SU-DHL-6 (cell line): ENCODE measurements around the gene OR4D6.

Experiments
- H2AFZ ChIP-seq: fragments of 200-600 bp; sonication (generic); 2 replicates; pipeline ENCODE4 v1.6.1; 2014; ENCODE audit warnings: low read depth, mild to moderate bottlenecking, moderate library complexity, mixed read lengths, antibody characterized with exemption, low read length; ENCODE audit not compliant: severe bottlenecking
- H3F3A ChIP-seq: fragments of 200-600 bp; shearing (Covaris generic); 2 replicates; pipeline ENCODE4 v1.6.0; 2016; ENCODE audit warnings: antibody characterized with exemption, mild to moderate bottlenecking; ENCODE audit not compliant: insufficient read depth
- H3K27ac ChIP-seq: fragments of 200-600 bp; sonication (generic); 2 replicates; pipeline ENCODE4 v1.5.1; 2016; ENCODE audit warnings: low read depth, mild to moderate bottlenecking, low read length, moderate library complexity, mixed read lengths
- H3K27me3 ChIP-seq: fragments of 200-600 bp; sonication (generic), shearing (Covaris generic); 2 replicates; pipeline ENCODE4 v1.6.0; 2014; ENCODE audit warnings: mild to moderate bottlenecking, low read length
- H3K36me3 ChIP-seq: fragments of 200-600 bp; sonication (generic); 2 replicates; pipeline ENCODE4 v1.6.1; 2014; ENCODE audit warnings: mild to moderate bottlenecking, low read length, mixed read lengths
- H3K4me2 ChIP-seq: fragments of 300-600, 200-600 bp; shearing (Covaris generic), sonication (generic); 2 replicates; pipeline ENCODE4 v1.6.0; 2014; ENCODE audit warnings: low read length, low read depth, mild to moderate bottlenecking; ENCODE audit not compliant: poor library complexity, severe bottlenecking
- H3K4me3 ChIP-seq: fragments of 200-600 bp; sonication (generic); 2 replicates; pipeline ENCODE4 v1.5.1; 2014; ENCODE audit warnings: antibody characterized with exemption, low read length, mild to moderate bottlenecking, mixed read lengths; ENCODE audit not compliant: insufficient read depth, poor library complexity, severe bottlenecking
- H3K79me2 ChIP-seq: fragments of 200-600 bp; sonication (generic); 2 replicates; pipeline ENCODE4 v1.6.1; 2014; ENCODE audit warnings: mild to moderate bottlenecking, low read length, moderate library complexity; ENCODE audit not compliant: insufficient read depth
- H3K9ac ChIP-seq: fragments of 200-600 bp; sonication (generic); 2 replicates; pipeline ENCODE4 v1.7.0; 2014; ENCODE audit warnings: mild to moderate bottlenecking, low read length
- H3K9me2 ChIP-seq: fragments of 200-600 bp; sonication (generic); replicated peaks from 2 replicates; pipeline ENCODE4 v1.6.1; 2014; ENCODE audit warnings: low read length; ENCODE audit not compliant: insufficient read depth
- H3K9me3 ChIP-seq: fragments of 200-600 bp; sonication (generic); 2 replicates; pipeline ENCODE4 v1.6.1; 2014; ENCODE audit warnings: low read length, mixed read lengths; ENCODE audit not compliant: insufficient read depth
- H4K20me1 ChIP-seq: fragments of 200-600 bp; sonication (generic); 2 replicates; pipeline ENCODE4 v1.6.1; 2014; ENCODE audit warnings: low read depth, mild to moderate bottlenecking, antibody characterized with exemption, low read length, moderate library complexity, mixed read lengths
- CTCF ChIP-seq: fragments of 200-600 bp; sonication (generic); IDR thresholded peaks from one replicate; pipeline ENCODE4 v1.5.1; 2017; ENCODE audit warnings: antibody characterized with exemption, mild to moderate bottlenecking, low read length, moderate library complexity; ENCODE audit not compliant: insufficient read depth, poor library complexity, severe bottlenecking
- EZH2phosphoT487 ChIP-seq: fragments of 200-600 bp; sonication (generic), shearing (Covaris generic); conservative IDR thresholded peaks from 2 replicates; pipeline ENCODE4 v1.6.1; 2018; ENCODE audit warnings: mild to moderate bottlenecking, antibody characterized with exemption, low read length, moderate library complexity, mixed read lengths

OR4D6 gene

GRCh38 chr11:59456661-59457060 lies at the start of gene OR4D6:
OR4D6 (plus strand) TSS chr11:59456961; CDS start chr11:59456961, 0 bp downstream.
- no peak within 1 kb of the TSS for H3K27ac ChIP-seq
- H4K20me1 ChIP-seq = no peaks in the 10 kb centered on the region
- no peaks in the 10 kb centered on the region for H3K36me3 ChIP-seq
- no peak for TF ChIP-seq CTCF
- no peak for TF ChIP-seq EZH2phosphoT487
- H2AFZ ChIP-seq = no peak within 1 kb of the TSS
- H3K9ac ChIP-seq = no peak within 1 kb of the TSS
- H3K27me3 ChIP-seq = no peaks in the 10 kb centered on the region
- no peak within 1 kb of the TSS for H3K4me2 ChIP-seq
- H3F3A ChIP-seq = no peaks in the 10 kb centered on the region
- no peaks in the 10 kb centered on the region for H3K9me3 ChIP-seq
- H3K79me2 ChIP-seq = no peaks in the 10 kb centered on the region
- no peaks in the 10 kb centered on the region for H3K9me2 ChIP-seq
- H3K4me3 ChIP-seq = no peak within 1 kb of the TSS

- Histone ChIP-seq H3K79me2 (no peaks in the 10 kb centered on the region), H3K9ac (no peak overlapping the region), H3K27me3 (no peaks in the 10 kb centered on the region), H3K36me3 (no peaks in the 10 kb centered on the region), H3K4me3 (no peak overlapping the region), H3K9me2 (no peaks in the 10 kb centered on the region), H3F3A (no peaks in the 10 kb centered on the region), H3K9me3 (peaks cover 23% of the 10 kb centered on the region; the same call in 1 of the 2 replicates), H3K4me2 (no peak overlapping the region), H3K27ac (no peak overlapping the region), H4K20me1 (no peaks in the 10 kb centered on the region), H2AFZ (no peak overlapping the region)
- no peak for TF ChIP-seq EZH2phosphoT487
- no peak for TF ChIP-seq CTCF
Observed at GRCh38 chr11:59413646-59414045, 43.1 kb upstream of the OR4D6 start.

- no peak for TF ChIP-seq CTCF
- TF ChIP-seq EZH2phosphoT487 = no peak
- no peaks in the 10 kb centered on the region for H3K36me3 ChIP-seq
- H3K79me2 ChIP-seq = no peaks in the 10 kb centered on the region
Observed at GRCh38 chr11:59415111-59415510, 41.6 kb upstream of the OR4D6 start.

GRCh38 chr11:59416613-59417012 lies 40.1 kb upstream of the OR4D6 start:
- Histone ChIP-seq H2AFZ (no peak overlapping the region), H3F3A (no peaks in the 10 kb centered on the region), H3K9me2 (no peaks in the 10 kb centered on the region), H3K4me2 (no peak overlapping the region), H4K20me1 (no peaks in the 10 kb centered on the region), H3K9me3 (no peaks in the 10 kb centered on the region), H3K79me2 (no peaks in the 10 kb centered on the region), H3K9ac (no peak overlapping the region), H3K27me3 (no peaks in the 10 kb centered on the region), H3K36me3 (no peaks in the 10 kb centered on the region), H3K27ac (no peak overlapping the region), H3K4me3 (no peak overlapping the region)
- TF ChIP-seq EZH2phosphoT487 (no peak), CTCF (no peak)

More at GRCh38 chr11:59415111-59415510, 41.6 kb upstream of the OR4D6 start:
- Histone ChIP-seq H3K27me3 (no peaks in the 10 kb centered on the region), H2AFZ (no peak overlapping the region), H3K4me3 (no peak overlapping the region), H3K9me3 (peaks cover 9% of the 10 kb centered on the region; the same call in 1 of the 2 replicates), H4K20me1 (no peaks in the 10 kb centered on the region), H3F3A (no peaks in the 10 kb centered on the region), H3K4me2 (no peak overlapping the region), H3K9me2 (no peaks in the 10 kb centered on the region), H3K9ac (no peak overlapping the region), H3K27ac (no peak overlapping the region)
